Measurements from ENCODE around the gene CAPS. TPM values are rescaled to one million over a fixed set of nuclear protein-coding genes. Genes with fewer than 3 reads are reported as not detected.
"Not testable (repeated sequence)": the region's sequence is repeated elsewhere in the genome, so short reads cannot be mapped to it uniquely, and the experiment has no call there.

The CAPS gene
- total RNA-seq, result 4.1 TPM
- long read RNA-seq, partial matches to known transcripts, result 2 of 5 reads
- long read RNA-seq, other reads (novel, unspliced or antisense), result 2 of 5 reads

DNA sequence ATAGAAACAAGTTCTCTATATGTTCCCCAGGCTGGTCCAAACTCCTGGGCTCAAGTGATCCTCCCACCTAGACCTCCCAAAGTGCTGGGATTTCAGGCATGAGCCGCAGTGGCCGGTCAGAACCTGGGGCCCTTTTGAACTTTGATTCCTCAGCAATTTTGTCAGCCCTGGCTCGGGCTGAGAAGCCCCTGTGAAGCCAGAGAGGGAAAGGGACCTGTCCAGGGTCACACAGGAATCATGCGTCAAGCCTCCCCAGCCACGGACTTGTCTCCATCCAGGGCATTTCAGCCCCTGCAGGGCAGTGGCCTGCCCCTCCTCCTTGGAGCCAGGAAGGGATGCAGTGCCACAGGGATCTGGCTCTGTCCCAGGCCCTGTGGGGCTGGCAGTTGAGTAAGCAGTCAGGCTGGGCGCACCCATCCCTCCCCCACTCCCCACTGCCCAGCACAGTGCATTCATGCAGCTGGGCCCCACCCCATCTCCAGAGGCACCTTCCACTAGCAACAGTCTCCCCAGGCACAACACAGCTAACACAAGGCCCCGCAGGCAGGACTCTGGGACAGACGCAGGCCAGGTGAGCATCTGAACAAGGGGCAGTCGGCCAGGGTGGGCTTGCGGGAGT lies at the start of gene CAPS:
CAPS (plus strand) TSS at position 516 of the 619 bp plus-strand sequence. CDS start 153 bp downstream, outside the sequence.
- DNase-seq, result peak; percentile 74
- intact Hi-C loops (cut with micrococcal nuclease), result no loop called here
- peak; percentile 79 for ATAC-seq

DNA sequence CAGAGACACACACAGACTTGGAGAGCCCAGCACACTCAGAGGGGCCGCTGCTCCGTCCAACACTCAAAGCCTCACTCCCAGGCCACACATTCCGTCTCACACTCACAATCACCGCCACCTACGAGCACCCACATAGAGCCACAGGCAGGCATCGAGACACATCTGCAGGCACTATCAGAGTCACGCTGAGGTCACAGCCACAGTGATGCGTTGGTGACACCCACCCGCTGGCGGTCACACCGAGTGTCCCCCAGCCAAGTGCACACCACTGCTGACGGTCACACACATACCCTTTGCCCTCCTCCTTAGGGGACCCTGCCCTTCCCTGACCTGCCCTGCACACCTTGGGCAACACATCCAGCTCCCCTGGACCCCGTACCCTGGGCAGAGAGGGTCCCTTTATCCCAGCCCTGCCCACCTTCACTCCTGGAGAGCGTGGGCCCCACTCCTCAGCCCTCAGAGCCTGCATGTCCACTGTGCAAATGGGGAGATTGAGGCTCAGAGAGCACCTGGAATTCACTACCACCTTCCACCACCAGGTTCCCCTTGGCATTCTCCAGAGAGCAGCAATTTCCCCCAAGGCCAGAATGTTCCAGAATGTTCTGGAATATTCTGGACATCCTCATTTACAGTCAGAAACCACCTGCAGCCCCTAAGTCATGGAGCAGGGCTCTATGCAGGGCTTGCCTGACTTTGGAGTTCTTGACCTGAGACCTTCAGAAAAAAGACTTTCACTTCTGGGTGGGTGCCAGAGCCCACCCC lies 49.1 kb upstream of the CAPS start:
- intact Hi-C loops (cut with micrococcal nuclease), result no loop called here
- no peak for DNase-seq
- no peak for ATAC-seq

DNA sequence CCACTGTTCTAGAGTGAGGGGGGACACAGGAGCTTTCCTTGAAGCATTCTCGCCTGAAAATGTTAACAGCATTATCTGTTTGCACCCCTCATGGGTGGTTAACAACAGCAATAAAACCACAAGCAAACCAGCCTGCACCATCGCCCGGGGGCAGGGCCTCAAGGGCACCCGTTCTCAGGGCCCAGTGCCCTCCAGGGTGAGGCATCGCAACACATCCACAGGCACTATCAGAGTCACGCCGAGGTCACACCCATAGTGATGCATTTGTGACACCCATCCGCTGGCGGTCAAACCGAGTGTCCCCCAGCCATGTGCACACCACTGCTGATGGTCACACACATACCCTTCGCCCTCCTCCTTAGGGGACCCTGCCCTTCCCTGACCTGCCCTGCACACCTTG lies 48.3 kb upstream of the CAPS start:
- ATAC-seq (no peak), DNase-seq (no peak)
- intact Hi-C loops (cut with micrococcal nuclease), result no loop called here

DNA sequence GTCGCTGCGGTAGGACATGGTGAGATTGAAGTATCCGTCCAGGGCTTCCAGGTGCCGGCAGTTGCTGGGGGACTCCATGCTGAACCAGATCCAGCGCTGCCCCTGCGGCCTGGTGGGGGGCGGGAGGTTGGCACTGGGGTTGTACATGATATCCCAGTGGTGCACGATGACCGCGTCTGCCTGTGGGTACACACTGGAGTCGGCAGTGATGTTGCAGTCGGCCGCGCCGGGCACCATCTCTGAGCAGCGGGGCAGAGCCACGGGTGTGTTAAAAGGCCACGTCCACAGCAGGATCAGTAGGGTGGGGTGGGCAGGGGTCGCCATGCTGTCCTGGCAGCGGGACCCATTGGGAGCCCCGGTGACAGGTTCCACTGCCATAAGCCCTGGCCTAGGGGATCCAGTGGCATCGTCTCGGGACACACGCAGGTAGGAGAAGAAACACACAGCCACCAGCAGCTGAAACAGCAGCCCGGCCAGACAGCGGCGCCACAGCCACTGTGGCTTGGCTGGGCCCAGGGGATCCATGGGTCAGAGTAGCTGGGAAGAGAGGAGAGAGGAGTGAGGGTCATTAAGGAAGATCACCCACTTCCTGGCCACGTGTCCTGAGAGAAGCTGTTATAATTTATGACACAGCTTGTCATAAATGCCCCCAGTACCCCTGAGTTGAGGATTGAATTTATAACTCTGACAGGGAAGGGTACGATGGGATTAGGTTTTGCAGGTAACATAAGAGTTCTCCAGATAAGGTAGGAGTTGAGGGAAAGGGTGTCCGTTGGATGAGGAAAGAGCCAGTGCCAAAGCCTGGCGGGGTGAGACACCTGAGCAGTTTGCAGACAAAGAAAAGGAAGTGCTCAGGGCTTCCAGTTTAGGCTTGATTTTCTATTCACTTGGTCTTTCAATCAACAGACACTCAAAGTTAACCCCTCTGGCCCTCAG lies 46.6 kb upstream of the CAPS start:
- no peak for DNase-seq
- intact Hi-C loops (cut with micrococcal nuclease), result no loop called here
- ATAC-seq, result no peak

DNA sequence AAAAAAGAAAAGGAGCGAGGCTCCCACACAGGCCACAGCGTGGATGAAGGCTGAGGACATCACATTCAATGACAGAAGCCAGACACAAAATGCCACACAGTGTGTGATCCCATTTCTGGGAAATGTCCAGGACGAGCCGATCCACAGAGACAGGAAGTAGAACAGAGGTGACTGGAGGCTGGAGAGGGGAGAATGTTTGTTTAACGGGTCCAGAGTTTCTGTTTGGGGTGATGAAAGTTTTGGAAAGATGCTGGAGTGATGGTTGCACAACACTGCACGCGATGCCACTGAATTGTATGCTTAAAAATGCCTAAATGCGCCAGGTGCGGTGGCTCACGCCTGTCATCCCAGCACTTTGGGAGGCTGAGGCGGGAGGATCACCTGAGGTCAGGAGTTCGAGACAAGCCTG lies 43.1 kb upstream of the CAPS start:
- DNase-seq, result no peak
- intact Hi-C loops (cut with micrococcal nuclease), result no loop called here
- peak; percentile 74 for ATAC-seq

DNA sequence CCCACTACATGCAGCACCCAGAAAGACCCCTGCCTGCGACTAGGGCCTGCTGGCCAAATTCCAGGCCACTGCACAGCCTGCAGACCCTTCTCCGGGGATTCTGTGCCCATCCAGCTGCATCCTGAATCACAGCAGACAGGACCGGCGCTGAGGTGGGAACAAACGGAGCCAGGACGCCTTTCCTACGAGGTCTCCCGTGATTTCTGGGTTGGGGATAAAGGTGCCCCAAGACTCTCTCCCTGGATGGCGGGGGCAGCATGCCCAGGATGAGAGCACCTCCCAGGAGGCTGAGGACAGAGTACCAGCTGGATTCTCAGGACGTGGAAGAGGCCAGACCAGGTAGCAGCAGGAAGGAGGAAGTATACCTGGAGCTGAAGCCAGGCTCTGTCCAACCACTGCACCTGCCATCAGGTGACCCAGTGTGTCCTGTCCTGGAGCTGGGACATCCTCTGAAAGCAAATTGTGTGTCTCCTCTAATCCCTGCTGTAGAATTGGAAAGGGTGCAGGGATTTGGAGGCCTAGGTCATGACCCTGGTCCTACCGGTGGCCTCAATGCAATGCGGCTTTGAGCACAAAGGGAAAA lies 40.3 kb upstream of the CAPS start:
- ATAC-seq, result no peak
- intact Hi-C loops (cut with micrococcal nuclease), result no loop called here
- DNase-seq, result no peak

DNA sequence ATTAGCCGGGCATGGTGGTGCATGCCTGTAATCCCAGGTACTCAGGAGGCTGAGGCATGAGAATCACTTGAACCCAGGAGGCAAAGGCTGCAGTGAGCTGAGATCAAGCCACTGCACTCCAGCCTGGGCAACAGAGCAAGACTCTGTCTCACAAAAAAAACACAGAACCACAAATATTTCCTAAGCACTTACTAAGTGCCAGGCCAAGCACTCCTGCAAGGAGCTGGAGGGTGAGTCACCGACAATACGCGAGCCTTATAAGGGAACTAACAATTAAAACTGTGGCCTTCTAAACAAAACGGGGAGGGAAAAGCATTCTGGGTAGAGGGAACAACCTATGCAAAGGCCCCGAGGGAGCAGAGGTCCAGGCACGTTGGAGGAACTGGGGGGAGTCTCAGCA lies 39.6 kb upstream of the CAPS start:
- DNase-seq; ATAC-seq; intact Hi-C loops (cut with micrococcal nuclease): not testable (repeated sequence)

DNA sequence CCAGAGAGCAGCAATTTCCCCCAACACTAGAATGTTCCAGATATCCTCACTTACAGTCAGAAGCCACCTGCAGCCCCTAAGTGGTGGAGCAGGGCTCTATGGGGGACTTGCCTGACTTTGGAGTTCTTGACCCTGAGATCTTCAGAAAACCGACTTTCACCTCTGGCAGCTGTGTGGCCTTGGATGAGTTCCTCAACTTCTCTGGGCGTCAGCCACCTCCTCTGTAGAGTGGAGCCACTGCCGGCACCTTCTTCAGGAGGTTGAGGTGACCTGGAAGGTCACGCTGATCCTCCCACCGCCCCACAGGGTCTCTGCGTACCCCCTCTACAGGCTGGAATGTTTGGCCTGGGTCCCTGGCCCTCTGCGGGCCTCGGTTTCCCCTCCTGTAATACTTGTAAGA lies 36.6 kb upstream of the CAPS start:
- intact Hi-C loops (cut with micrococcal nuclease), result no loop called here
- DNase-seq, result no peak
- ATAC-seq, result no peak

DNA sequence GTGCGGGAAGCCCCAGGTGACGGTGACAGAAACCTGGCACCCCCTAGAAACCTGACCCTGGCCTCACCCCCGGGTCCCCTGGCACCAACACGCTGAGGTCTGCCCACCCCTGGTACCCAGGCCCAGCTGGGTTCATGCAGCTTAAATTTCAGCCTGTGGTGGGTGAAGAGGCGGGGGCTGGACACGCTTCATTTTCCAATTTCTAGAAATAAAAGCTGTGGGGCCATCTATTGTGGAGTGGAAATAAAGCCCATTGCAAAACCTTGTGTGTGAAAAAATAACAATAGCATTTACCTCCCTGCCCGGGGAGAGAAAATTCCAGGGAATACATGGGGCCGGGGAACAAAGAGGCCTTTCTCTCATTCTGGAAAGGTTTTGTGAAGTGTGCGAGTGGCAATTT lies 36.2 kb upstream of the CAPS start:
- no peak for ATAC-seq
- intact Hi-C loops (cut with micrococcal nuclease), result no loop called here

DNA sequence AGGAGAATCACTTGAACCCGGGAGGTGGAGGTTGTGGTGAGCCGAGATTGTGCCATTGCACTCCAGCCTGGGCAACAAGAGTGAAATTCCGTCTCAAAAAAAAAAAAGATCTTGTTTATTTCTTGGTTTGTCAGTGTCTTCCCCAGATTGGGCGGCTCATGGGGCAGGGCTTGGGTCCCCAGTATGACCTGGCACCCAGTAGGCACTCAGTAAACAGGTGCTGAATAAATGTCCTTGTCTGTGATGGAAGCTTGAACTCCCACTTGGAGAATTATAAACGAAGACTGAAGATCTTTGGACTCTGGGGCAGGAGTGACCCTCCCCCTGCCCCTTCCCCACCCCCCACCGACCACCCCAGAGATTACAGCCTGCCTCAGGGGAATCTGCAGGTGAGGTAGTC lies 33.9 kb upstream of the CAPS start:
- intact Hi-C loops (cut with micrococcal nuclease), result no loop called here

More for the DNA sequence above, 36.2 kb upstream of the CAPS start:
- DNase-seq, result no peak

DNA sequence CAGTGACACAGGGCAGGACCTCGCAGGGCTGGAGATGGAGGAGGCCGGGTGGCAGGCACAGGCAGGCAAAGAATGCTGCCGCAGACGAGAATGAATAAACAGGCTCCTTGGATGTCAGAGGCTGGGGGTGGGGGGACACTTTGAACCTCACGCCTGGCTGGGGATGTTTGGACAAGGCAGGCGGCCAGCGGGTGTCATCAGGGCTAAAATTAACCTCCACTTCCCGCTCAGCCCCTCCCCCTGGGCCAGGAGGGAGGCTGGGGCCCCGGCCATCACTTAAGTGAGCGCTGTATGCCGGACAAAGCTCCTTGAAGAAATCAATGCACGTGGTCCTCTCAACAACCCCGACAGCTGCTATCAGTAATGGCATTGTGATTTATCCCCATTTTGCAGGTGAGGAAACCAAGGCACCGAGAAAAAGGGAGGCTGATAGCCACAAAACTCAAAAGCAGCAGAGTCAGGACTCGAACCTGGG lies 33.4 kb upstream of the CAPS start:
- intact Hi-C loops (cut with micrococcal nuclease), result no loop called here

More for the DNA sequence above, 33.9 kb upstream of the CAPS start:
- DNase-seq (no peak), ATAC-seq (peak; percentile 10)

DNA sequence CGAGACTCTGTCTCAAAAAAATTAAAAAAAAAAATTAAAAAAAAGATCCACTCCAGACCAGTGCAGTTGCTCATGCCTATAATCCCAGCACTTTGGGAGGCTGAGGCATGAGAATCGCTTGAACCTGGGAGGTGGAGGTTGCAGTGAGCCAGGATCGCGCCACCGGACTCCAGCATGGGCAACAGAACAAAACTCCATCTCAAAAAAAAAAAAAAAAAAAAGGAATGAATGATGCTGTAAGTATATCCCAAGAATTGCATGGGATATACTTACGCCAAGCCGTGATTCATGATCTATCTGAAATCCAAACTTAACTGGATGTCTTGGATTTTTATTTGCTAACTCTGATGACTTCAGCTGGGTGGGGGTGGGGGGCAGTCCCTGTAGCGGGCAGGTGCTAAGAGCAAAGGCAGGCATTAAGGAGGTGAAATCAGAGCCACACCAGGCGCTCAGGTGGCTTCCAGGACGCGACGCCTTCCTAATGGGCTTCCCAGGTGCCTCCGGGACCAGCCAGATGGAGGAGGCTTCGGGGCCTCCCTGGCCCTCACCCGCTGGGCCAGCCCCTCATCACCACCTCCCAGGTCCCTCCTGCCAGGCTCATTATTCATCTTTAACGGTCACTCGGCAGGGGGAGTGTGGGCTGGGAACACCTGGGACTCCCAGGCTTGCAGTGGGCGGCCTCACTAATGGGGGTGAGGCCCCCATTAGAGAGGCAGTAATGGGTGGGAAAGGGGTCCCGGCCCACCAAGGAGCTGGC lies 32.3 kb upstream of the CAPS start:
- DNase-seq, result no peak
- intact Hi-C loops (cut with micrococcal nuclease), result no loop called here
- ATAC-seq, result no peak

More for the DNA sequence above, 33.4 kb upstream of the CAPS start:
- ATAC-seq (peak; percentile 96), DNase-seq (peak; percentile 86)

DNA sequence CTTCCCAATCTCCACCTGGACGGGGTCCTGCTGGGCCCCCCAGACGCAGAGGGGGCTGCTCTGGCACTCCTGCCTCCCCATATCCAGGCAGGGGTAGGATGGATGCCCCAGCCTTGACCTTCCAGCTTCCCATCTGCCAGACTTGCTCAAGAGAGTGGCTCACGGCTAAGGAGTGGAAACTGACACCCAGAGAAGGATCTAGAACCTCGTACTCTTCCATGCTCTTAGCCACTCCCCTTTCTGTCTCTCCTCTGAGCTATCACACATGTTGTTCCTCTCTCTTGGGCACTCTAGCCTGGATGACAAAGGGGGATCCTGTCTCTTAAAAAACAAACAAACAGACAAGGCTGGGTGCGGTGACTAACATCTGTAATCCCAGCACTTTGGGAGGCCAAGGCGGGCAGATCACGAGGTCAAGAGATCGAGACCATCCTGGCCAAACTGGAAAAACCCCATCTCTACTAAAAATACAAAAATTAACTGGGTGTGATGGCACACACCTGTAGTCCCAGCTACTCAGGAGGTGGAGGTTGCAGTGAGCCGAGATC lies 31.6 kb upstream of the CAPS start:
- intact Hi-C loops (cut with micrococcal nuclease), result no loop called here
- DNase-seq, result no peak
- ATAC-seq, result no peak

DNA sequence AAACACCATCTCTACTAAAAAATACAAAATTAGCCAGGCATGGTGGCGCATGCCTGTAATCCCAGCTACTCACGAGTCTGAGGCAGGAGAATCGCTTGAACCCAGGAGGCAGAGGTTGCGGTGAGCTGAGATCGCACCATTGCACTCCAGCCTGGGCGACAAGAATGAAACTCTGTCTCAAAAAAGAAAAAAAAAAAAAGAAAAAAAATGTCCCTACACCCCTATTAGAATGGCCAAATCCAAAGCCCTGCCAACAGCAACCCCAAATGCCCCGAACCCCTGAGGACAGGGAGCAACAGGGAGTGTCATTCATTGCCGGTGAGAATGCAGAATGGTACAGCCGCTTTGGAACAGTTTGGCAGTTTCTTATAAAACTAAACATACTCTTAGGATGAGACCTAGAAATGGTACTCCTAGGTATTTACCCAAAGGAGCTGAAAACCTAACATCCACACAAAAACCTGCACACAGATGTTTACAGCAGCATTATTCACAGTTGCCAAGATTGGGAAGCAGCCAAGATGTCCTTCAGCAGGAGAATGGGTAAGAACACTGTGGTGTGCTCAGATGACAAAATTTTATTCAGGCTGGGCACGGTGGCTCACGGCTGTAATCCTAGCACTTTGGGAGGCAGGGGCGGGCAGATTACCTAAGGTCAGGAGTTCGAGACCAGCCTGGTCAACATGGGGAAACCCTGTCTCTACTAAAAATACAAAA lies 30.7 kb upstream of the CAPS start:
- DNase-seq; intact Hi-C loops (cut with micrococcal nuclease); ATAC-seq: not testable (repeated sequence)

DNA sequence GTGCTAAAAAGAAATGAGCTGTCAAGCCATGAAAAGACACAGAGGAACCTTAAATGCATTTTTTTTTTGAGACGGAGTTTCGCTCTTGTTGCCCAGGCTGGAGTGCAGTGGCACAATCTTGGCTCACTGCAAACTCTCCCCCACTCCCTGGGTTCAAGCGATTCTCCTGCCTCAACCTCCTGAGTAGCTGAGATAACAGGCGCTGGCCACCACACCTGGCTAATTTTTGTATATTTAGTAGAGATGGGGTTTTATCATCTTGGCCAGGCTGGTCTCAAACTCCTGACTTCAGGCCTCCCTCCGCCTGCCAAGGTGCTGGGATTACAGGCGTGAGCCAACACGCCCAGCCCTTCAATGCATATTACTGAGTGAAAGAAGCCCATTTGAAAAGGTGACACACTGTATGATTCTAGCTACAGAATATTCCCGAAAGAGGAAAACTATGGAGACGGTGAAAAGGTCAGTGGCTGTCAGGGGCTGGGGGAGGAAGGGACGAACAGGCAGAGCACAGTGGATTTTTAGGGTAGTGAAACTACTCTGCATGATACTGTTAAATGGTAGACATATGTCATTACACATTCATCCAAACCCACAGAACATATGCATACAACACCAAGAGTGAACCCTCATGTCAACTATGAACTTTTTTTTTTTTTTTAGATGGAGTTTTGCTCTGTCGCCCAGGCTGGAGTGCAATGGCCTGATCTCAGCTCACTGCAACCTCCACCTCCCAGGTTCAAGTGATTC lies 29.8 kb upstream of the CAPS start:
- DNase-seq; intact Hi-C loops (cut with micrococcal nuclease); ATAC-seq: not testable (repeated sequence)

DNA sequence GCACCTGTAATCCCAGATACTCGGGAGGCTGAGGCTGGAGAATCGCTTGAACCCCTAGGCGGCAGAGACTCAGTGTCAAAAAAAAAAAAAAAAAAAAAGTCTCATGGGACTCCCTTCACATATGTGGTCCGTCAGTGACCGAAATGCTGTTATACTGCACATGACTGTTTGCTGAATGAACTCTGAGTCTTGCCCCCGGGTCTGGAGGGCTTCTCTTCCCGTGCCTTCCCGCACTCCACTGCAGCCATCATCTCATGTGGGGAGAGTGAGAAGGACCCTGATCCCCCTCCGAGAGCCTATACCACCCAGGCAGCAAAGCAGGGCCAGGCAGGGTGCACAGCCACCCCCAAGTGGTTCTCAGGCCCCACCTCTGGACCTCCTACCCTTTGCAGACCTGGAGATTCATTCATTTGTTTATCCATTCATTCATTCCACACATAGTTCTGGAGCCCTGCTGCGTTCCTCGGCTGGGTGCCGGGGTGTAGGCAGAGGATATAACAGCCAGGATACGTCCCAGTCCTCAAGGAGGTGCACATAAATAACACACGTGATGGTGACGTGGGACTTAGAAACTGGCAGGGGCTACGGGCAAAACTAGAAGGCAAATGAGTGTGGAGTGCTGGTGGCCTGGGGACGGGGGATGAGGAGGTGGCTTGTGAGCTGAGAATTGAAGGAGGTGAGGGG lies 24.6 kb upstream of the CAPS start:
- ATAC-seq (no peak), DNase-seq (no peak)
- intact Hi-C loops (cut with micrococcal nuclease), result no loop called here
